HG03095 (cell line): Measurements from ENCODE around the gene DHRS1.

ENCODE experiments used
- ATAC-seq: cut with Tn5 transposase; IDR thresholded peaks from one replicate; pipeline ENCODE4 v1.9.1; 2021; ENCODE audit warnings: moderate library complexity; ENCODE audit not compliant: unreplicated experiment

Gene DHRS1

GRCh38 chr14:24285351-24285750 lies 14.2 kb downstream of the DHRS1 start:
- no peak for ATAC-seq

GRCh38 chr14:24284501-24285035 lies 15.0 kb downstream of the DHRS1 start:
- ATAC-seq: no peak

- no peak for ATAC-seq
Observed at GRCh38 chr14:24283796-24284460, 15.7 kb downstream of the DHRS1 start.

DNA sequence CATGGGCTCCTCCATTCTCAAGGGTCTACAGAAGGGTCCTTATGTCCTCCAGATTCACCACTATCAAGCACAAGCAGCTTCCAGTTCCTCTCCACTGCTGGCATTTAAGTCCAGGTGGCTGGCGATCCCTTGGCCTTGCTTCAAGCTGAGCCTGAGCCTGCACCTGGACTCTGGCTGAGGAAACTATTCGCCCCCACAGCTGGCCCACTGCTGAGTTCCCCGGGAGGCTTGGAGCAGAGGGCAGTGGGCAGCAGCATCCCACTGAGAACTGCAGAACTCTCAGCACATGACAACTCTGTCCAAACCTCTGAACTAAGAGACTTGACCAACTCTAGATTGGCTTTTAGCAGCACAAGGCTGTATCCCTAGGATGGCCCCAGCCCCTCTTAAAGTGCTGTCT lies 16.8 kb downstream of the DHRS1 start:
- ATAC-seq: no peak

GRCh38 chr14:24281636-24282035 lies 17.9 kb downstream of the DHRS1 start:
- no peak for ATAC-seq

DNA sequence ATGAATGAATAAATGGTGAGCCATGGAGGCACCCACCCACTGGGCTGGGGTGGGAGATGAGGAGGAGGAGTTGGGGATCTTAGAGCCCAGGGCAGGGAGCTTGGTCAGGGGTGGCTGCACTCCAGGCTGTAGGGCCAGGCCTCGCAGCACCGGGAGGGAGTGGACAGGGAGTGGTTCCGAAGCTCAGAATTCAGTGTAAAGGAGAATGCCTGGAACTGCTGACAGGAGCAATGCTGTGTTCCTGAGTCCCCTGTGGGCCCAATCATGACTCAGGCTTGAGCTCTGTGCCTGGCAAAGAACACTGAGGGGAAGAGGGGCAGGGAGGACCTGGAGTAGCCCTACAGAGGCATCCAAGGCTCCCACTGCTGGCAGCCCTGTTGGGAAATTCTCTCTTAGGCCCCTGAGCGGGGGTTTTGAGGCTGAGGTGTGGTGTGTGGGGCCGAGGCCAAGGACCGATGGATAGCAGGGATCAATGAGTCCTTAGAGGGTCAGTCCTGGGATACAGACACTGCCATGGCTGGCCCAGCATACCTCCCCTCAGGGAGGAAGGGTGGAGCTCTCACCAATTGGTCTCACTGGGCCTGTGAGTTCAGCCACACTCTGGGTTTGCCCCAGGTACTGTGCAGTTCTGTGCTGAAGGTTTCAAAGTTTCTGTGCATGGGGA lies 18.7 kb downstream of the DHRS1 start:
- ATAC-seq: no peak

DNA sequence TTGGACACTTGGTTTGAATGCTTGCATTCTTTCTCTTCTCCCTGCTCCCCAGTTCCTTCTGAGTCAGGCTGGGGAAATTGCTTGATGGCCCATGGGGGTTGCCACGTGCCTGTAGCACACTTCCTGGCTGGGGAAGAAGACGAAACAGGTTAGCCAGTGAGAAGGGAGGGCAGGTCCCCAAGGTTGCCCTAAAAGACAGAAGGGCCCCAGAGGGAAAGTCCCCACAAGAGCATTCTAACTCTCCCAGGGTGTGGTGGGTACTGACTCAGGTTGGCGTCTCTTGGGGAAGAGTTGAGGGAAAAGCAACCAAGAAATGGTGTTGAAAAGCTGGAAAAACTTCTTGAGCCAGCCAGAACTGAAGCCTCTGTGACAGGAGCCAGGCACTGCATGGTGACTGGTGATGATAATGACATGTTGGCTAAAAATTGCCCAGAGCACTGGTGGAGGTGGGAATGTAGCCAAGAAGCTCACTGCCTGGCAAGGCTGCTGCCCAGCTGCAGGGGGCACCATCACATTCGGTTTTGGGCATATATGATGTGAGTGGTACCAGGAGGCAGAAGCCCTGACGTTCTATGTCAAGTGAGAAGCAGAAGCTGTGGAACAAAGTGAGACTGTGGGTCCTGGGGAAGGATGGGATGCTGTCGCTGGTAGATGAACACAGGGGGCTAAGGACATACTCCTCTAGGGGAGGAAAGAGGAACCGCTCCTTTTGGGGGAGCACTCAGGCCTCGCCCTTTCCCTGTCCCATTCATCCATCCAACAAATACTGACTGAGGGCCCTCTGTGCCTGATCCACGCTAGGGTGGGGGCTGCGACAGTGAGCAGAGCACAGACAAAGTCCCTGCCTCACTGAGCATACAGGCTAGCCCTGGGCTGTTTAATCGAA lies 20.0 kb downstream of the DHRS1 start:
- no peak for ATAC-seq

DNA sequence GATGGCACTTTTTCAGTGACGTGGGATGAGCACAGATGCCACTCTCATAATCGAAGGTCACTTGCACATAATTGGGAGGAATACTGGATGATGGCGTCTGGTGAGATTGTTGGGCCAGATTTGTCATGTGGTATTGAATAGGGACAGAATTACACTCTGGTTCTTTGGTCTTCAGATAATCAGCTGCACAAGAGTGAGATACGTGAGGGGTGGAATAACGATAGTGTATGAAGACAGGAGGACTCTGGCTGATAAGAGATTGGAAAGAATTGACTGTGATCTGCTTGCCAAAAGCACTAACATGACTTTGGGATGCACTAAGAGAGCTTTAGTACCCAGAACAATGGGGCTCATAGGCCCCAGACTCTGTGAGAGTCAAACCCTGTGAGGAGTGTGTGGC lies 21.2 kb downstream of the DHRS1 start:
- ATAC-seq: no peak

GRCh38 chr14:24277606-24278321 lies 21.8 kb downstream of the DHRS1 start:
- no peak for ATAC-seq

GRCh38 chr14:24277071-24277470 lies 22.5 kb downstream of the DHRS1 start:
- no peak for ATAC-seq

- ATAC-seq: peak; percentile 47
Observed at GRCh38 chr14:24274101-24274543, 25.5 kb downstream of the DHRS1 start.

DNA sequence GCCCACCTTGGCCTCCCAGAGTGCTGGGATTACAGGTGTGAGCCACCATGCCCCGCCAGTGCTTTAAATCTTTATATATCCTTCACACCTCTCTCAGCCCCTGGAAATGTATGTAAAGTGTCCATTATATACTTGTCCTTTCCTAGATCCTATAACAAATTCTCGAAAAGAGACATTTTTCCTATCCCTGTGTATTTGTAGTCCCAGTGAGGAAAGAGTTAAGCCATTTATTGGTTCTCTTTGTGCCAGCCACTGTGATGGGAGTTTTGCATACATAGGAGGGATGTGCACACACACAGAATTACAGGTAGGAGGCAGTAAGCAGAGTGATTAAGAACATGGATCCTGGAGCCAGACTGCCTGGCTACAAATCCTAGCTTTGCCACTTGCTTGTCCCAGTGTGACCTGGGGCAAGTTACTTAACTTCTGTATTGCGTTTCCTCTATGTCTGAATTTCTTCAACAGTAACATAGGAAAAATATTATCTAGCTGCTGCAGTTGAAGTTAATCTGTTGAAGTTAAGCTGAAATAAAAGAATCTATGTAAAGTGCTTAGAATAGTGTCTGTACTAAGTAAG lies 26.1 kb downstream of the DHRS1 start:
- no peak for ATAC-seq

DNA sequence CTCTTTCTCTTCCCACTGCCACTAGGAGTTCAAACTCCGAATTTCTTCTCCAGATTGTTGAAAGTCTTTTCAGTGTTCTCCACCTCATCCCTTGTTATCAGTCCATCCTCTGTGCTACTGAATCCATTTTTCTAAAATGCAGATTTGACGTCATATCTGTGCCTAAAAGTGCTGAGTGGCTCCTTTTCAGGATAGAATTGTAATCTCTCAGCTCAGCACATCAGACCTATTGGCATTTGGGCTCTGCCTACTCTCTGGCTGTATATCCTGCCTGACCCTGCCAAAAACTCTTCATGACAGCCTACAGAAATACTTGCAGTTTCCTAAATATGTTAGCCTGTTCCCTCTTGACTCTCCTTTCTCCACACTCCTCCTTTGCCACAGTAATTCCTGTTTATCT lies 27.1 kb downstream of the DHRS1 start:
- no peak for ATAC-seq

DNA sequence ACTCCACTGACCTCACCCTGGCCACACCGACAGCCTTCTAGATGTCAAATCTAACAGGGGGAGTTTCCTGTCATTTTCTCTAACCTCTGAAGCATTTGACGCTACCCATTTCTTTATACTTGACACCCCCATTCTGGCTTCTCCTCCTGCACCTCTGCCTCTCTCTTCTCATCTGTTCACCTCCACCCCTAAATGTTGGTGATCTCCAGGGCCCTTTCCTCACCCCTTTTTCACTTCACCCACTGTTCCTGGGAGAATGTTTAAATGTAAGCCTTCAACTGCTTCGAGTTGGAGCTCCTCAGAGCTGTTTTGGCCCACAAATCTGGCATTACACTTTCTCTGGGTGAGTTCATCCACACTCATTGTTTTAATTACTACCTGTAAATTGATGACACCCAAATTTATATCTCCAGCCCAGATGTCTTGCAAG lies 27.7 kb downstream of the DHRS1 start:
- ATAC-seq: no peak

- peak; percentile 76 for ATAC-seq
Observed at GRCh38 chr14:24271134-24271833, 28.3 kb downstream of the DHRS1 start, which contains the start of gene RABGGTA. RABGGTA (minus strand) TSS chr14:24271597; CDS start chr14:24271115, 482 bp downstream.

- no peak for ATAC-seq
Observed at GRCh38 chr14:24270537-24271133, 28.9 kb downstream of the DHRS1 start.

- ATAC-seq: no peak
Observed at GRCh38 chr14:24269910-24270536, 29.6 kb downstream of the DHRS1 start.

- no peak for ATAC-seq
Observed at GRCh38 chr14:24269368-24269767, 30.2 kb downstream of the DHRS1 start.

DNA sequence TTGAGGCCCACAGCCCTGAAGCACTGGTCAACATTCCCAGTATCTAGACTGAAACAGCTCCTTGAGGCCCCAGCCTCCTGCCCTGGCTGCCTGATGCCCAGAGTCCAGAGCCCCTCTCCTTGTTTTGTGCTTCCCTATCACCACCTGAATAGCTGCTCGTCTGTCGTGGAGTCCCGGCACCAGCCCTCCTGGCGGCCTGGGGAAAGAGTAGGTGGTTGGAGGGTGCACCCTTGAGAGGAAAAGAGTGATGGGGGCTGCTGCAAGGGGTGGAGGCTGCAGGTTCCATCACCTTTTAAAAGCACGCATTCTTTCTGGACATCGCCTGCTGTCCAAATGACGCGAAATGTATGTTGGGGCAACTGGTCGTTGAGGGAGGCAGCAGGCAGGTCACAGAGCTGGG lies 31.4 kb downstream of the DHRS1 start:
- ATAC-seq: no peak
